ENCODE data around the gene PAPLN. TPM values are rescaled to one million over a fixed set of nuclear protein-coding genes. Genes with fewer than 3 reads are reported as not detected.
"Not testable (repeated sequence)": the region's sequence is repeated elsewhere in the genome, so short reads cannot be mapped to it uniquely, and the experiment has no call there.

The PAPLN gene
- 9.8 TPM for polyA plus RNA-seq (2012; ENCODE audit: missing spikeins)

DNA sequence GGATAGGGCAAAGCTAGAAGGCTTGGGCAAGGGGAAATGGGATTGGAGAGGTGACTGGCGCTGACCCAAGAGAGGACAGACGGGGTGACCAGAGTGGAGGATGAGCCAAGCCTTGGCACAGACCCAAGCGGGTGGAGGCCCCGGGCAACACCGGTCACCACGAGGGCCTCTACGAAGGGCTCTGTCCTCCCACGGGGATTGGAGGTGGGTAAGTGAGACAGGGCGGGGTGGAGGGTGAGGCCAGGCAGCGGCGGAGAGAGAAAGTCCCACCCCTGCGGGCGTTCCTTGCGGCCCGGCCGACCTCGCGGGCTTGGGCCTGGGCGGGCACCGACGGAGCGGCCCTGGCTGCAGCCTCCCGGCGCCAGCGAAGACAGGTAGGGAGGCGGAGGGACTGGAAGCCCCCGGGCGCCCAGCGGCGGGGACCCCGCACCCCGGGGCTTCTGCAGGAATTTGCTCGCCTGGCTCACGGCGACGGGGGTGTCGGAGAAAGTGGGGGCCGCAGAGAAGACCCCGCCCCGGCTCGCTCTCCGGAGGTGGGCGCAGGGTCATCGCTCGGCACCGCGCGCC is at the start of gene PAPLN:
TSS of gene PAPLN (plus strand) at position 288 of the 567 bp plus-strand sequence. CDS start 2,273 bp downstream, outside the sequence.
- no peak for TF ChIP-seq POLR2AphosphoS5 (IDR thresholded peaks at IDR 0.05; ENCODE audit: low read depth, low read length)
- no peak for TF ChIP-seq POLR2A (IDR thresholded peaks at IDR 0.05; ENCODE audit: low read depth, low read length)
- TF ChIP-seq TAF1 (IDR thresholded peaks at IDR 0.05; ENCODE audit: borderline replicate concordance, low read depth, low read length): no peak
- DNase-seq (ENCODE audit: insufficient read length) (no peak), FAIRE-seq (no peak)

DNA sequence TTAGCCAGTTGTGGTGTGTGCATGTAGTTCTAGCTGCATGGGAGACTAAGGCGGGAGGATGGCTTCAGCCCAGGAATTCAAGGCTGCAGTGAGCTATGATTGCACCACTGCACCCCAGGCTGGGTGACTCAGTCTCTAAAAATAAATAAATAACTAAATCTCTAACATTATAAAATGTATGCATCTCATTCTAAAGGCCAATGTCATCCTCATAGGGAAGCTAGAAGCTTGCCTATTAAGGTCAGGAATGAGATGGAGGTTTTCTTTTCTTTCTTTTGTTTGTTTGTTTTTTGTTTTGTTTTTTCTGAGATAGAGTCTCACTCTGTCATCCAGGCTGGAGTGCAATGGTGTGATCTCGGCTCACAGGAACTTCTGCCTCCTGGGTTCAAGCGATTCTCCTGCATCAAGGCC is 48.8 kb upstream of the PAPLN start:
- FAIRE-seq (no peak), DNase-seq (ENCODE audit: insufficient read length) (no peak)
- TF ChIP-seq POLR2AphosphoS5 (IDR thresholded peaks at IDR 0.05; ENCODE audit: low read depth, low read length): no peak
- TF ChIP-seq TAF1 (IDR thresholded peaks at IDR 0.05; ENCODE audit: borderline replicate concordance, low read depth, low read length): no peak
- no peak for TF ChIP-seq POLR2A (IDR thresholded peaks at IDR 0.05; ENCODE audit: low read depth, low read length)

- TF ChIP-seq TAF1 (IDR thresholded peaks at IDR 0.05; ENCODE audit: borderline replicate concordance, low read depth, low read length): no peak
- TF ChIP-seq POLR2A (IDR thresholded peaks at IDR 0.05; ENCODE audit: low read depth, low read length): no peak
- no peak for TF ChIP-seq POLR2AphosphoS5 (IDR thresholded peaks at IDR 0.05; ENCODE audit: low read depth, low read length)
- no peak for DNase-seq (ENCODE audit: insufficient read length)
- FAIRE-seq: no peak
Observed at GRCh38 chr14:73189651-73190050, 47.7 kb upstream of the PAPLN start.

- no peak for DNase-seq (ENCODE audit: insufficient read length)
- no peak for FAIRE-seq
- no peak for TF ChIP-seq POLR2A (IDR thresholded peaks at IDR 0.05; ENCODE audit: low read depth, low read length)
- TF ChIP-seq POLR2AphosphoS5 (IDR thresholded peaks at IDR 0.05; ENCODE audit: low read depth, low read length): no peak
- no peak for TF ChIP-seq TAF1 (IDR thresholded peaks at IDR 0.05; ENCODE audit: borderline replicate concordance, low read depth, low read length)
Observed at GRCh38 chr14:73191441-73191840, 45.9 kb upstream of the PAPLN start.

- not testable (repeated sequence) for DNase-seq (ENCODE audit: insufficient read length); FAIRE-seq
Observed at GRCh38 chr14:73194306-73194705, 43.0 kb upstream of the PAPLN start.

DNA sequence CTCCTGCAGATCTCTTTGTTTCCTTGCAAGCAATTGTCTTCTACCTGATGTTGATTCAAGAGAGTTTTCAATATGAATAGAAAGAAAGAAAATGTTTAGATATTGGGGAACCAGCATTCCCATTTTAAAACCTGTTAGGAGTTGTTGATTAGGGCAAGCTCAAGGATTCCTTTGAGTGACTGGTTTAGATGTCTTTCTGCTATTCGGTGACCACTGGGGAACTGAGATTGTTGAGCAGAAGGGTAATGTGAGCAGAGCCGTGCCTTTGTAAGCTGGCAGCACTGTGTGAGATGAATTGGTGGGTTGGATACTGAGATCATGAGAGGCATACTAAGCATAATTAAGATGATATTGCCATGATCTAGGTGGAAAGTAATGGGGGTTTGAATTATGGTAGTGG is 39.1 kb upstream of the PAPLN start:
- no peak for TF ChIP-seq TAF1 (IDR thresholded peaks at IDR 0.05; ENCODE audit: borderline replicate concordance, low read depth, low read length)
- DNase-seq (ENCODE audit: insufficient read length) (no peak), FAIRE-seq (no peak)

DNA sequence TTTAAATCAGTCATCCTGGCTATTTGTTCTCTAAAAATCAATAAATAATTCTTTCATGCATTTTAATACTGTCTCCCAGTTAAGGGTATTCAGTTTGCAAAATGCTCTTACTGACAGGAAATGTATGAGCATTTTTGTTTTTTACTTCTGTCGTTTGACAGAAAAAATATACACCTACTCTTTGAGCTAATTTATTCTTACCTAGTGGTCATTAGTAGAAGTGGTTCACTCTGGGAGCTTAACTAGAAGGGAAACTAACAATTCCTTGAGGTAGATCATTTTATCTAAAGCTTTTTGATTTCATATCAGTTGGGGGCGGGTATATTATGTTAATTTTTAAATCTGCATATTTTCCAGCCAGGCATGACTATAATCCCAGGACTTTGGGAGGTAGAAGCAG is 33.8 kb upstream of the PAPLN start:
- FAIRE-seq (no peak), DNase-seq (ENCODE audit: insufficient read length) (no peak)
- no peak for TF ChIP-seq POLR2AphosphoS5 (IDR thresholded peaks at IDR 0.05; ENCODE audit: low read depth, low read length)
- TF ChIP-seq POLR2A (IDR thresholded peaks at IDR 0.05; ENCODE audit: low read depth, low read length): no peak
- no peak for TF ChIP-seq TAF1 (IDR thresholded peaks at IDR 0.05; ENCODE audit: borderline replicate concordance, low read depth, low read length)

- no peak for FAIRE-seq
Observed at GRCh38 chr14:73207615-73208014, 29.7 kb upstream of the PAPLN start.

DNA sequence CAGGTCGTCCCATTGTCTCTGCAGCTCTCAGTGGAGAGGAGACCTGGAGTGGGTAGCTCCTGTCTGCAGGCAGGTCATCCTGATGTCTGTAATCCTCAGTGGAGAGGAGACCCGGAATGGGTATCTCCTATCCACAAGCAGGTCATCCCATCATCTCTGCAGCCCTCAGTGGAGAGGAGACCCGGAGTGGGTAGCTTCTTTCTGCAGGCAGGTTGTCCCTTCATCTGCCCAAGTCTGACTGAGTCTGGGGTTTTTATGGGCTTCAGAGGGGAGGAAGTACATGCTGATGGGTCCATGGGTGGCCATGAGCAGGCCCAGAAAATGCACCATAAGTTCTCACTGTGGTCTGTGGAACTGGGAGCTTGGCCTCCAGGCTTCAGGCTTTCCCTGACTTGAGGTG is 28.9 kb upstream of the PAPLN start:
- no peak for FAIRE-seq
- no peak for DNase-seq (ENCODE audit: insufficient read length)
- TF ChIP-seq TAF1 (IDR thresholded peaks at IDR 0.05; ENCODE audit: borderline replicate concordance, low read depth, low read length) (no peak), POLR2A (IDR thresholded peaks at IDR 0.05; ENCODE audit: low read depth, low read length) (no peak), POLR2AphosphoS5 (IDR thresholded peaks at IDR 0.05; ENCODE audit: low read depth, low read length) (no peak)

More at GRCh38 chr14:73207615-73208014, 29.7 kb upstream of the PAPLN start:
- TF ChIP-seq TAF1 (IDR thresholded peaks at IDR 0.05; ENCODE audit: borderline replicate concordance, low read depth, low read length) (no peak), POLR2A (IDR thresholded peaks at IDR 0.05; ENCODE audit: low read depth, low read length) (no peak), POLR2AphosphoS5 (IDR thresholded peaks at IDR 0.05; ENCODE audit: low read depth, low read length) (no peak)
- DNase-seq (ENCODE audit: insufficient read length): no peak

GRCh38 chr14:73208846-73209245 is 28.5 kb upstream of the PAPLN start:
- no peak for DNase-seq (ENCODE audit: insufficient read length)
- FAIRE-seq: no peak
- TF ChIP-seq POLR2A (IDR thresholded peaks at IDR 0.05; ENCODE audit: low read depth, low read length): no peak
- TF ChIP-seq TAF1 (IDR thresholded peaks at IDR 0.05; ENCODE audit: borderline replicate concordance, low read depth, low read length): no peak
- TF ChIP-seq POLR2AphosphoS5 (IDR thresholded peaks at IDR 0.05; ENCODE audit: low read depth, low read length): no peak

DNA sequence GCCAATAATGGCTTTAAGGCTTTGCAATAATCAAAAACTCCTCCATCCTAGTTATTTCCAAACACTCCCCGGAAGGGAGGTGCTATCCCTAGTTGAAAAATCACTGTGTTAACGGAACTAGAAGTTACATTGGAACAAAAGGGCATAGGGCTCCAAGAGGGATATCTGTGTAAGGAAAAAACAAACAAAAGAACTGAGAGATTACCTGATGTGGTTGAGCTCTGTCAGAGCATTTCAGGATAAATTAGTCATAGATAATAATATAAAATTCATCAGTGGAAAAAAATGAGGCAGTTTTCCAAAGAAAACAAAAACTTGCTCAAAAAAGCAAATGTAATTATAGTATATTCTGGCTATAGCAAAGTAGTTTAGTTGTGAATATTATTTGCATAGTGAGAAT is 27.4 kb upstream of the PAPLN start:
- FAIRE-seq: no peak
- no peak for DNase-seq (ENCODE audit: insufficient read length)
- TF ChIP-seq POLR2AphosphoS5 (IDR thresholded peaks at IDR 0.05; ENCODE audit: low read depth, low read length) (no peak), TAF1 (IDR thresholded peaks at IDR 0.05; ENCODE audit: borderline replicate concordance, low read depth, low read length) (no peak), POLR2A (IDR thresholded peaks at IDR 0.05; ENCODE audit: low read depth, low read length) (no peak)

GRCh38 chr14:73211251-73212040 is 25.9 kb upstream of the PAPLN start:
- TF ChIP-seq POLR2A (IDR thresholded peaks at IDR 0.05; ENCODE audit: low read depth, low read length) (no peak), TAF1 (IDR thresholded peaks at IDR 0.05; ENCODE audit: borderline replicate concordance, low read depth, low read length) (no peak), POLR2AphosphoS5 (IDR thresholded peaks at IDR 0.05; ENCODE audit: low read depth, low read length) (no peak)
- FAIRE-seq (no peak), DNase-seq (ENCODE audit: insufficient read length) (no peak)

Measured in GM12892 (cell line).